Fibroblast of lung (primary cell): ENCODE data around the gene KATNAL2. TPM values are rescaled to one million over a fixed set of nuclear protein-coding genes. Genes with fewer than 3 reads are reported as not detected.

Experiments used
- DNase-seq, 2 donors: peaks; one replicate each; pipeline versions ENCODE4 v3.0.0 to v3.0.0-alpha.2; 2010; ENCODE audit warnings: low read depth in 2 of 2
- H2AFZ ChIP-seq: 2 replicates; pipeline ENCODE4 v1.5.1; 2012; ENCODE audit warnings: low read length, control low read depth, inconsistent platforms
- H3K27ac ChIP-seq: 2 replicates; pipeline ENCODE4 v1.5.1; 2011; ENCODE audit warnings: low read length, control low read depth; ENCODE audit not compliant: insufficient read depth
- H3K27me3 ChIP-seq: 2 replicates; pipeline ENCODE4 v1.5.1; 2011; ENCODE audit warnings: mild to moderate bottlenecking, low read length; ENCODE audit not compliant: control insufficient read depth, insufficient read depth
- H3K36me3 ChIP-seq: 2 replicates; pipeline ENCODE4 v1.5.1; 2011; ENCODE audit warnings: low read length; ENCODE audit not compliant: control insufficient read depth, insufficient read depth
- H3K4me1 ChIP-seq: 2 replicates; pipeline ENCODE4 v1.5.1; 2011; ENCODE audit warnings: low read length; ENCODE audit not compliant: control insufficient read depth, insufficient read depth; ENCODE audit errors: extremely low read depth
- H3K4me2 ChIP-seq: 2 replicates; pipeline ENCODE4 v1.5.1; 2011; ENCODE audit warnings: low read length, control low read depth; ENCODE audit not compliant: insufficient read depth; ENCODE audit errors: extremely low read depth
- H3K4me3 ChIP-seq, 4 experiments: fragments of 200-600 bp in 1 of 4; sonication (generic) in 1 of 4; replicated peaks in 1 of 4; 2 replicates each; pipeline ENCODE4 v1.5.1; 2011 to 2016; ENCODE audit warnings: low read length in 4 of 4, low read depth in 3 of 4, mild to moderate bottlenecking in 3 of 4, control low read depth in 2 of 4, inconsistent platforms in 1 of 4, mixed read lengths in 1 of 4; ENCODE audit not compliant: insufficient read depth in 1 of 4; ENCODE audit errors: control extremely low read depth in 1 of 4
- H3K79me2 ChIP-seq: 2 replicates; pipeline ENCODE4 v1.5.1; 2012; ENCODE audit warnings: mild to moderate bottlenecking, low read length, inconsistent platforms; ENCODE audit not compliant: control insufficient read depth, insufficient read depth
- H3K9ac ChIP-seq: 2 replicates; pipeline ENCODE4 v1.5.1; 2011; ENCODE audit warnings: mild to moderate bottlenecking, low read length, control low read depth; ENCODE audit not compliant: insufficient read depth
- H3K9me3 ChIP-seq: 2 replicates; pipeline ENCODE4 v1.5.1; 2012; ENCODE audit warnings: low read depth, low read length; ENCODE audit not compliant: control insufficient read depth, insufficient read depth
- H4K20me1 ChIP-seq: 2 replicates; pipeline ENCODE4 v1.5.1; 2011; ENCODE audit warnings: low read length; ENCODE audit not compliant: control insufficient read depth, insufficient read depth; ENCODE audit errors: extremely low read depth
- EZH2 ChIP-seq: IDR thresholded peaks from 2 replicates; pipeline ENCODE4 v1.5.1; 2012; ENCODE audit warnings: low read length, control low read depth, mild to moderate bottlenecking; ENCODE audit errors: missing control alignments
- polyA plus RNA-seq, 2 donors: library from polyadenylated mRNA; depleted of rRNA in 1 of 2; stranded (reverse) in 1 of 2; unstranded in 1 of 2; fragments of >200 nt; gene quantifications; 2 replicates each; pipeline ENCODE4 v1.2.1, GENCODE V29; 2011 to 2012; ENCODE audit warnings: missing spikeins in 1 of 2
- total RNA-seq: library from RNA; depleted of rRNA; stranded (reverse); fragments of >200 nt; gene quantifications from 2 replicates; pipeline ENCODE4 v1.2.1, GENCODE V29; 2014
- TF ChIP-seq, protein P1 (sequence below), 2 donors: IDR thresholded peaks in 1 of 2; conservative IDR thresholded peaks in 1 of 2; 1 replicate in 1 of 2; 2 replicates in 1 of 2; pipeline ENCODE4 v1.5.1; 2011 to 2012; ENCODE audit warnings: low read length in 2 of 2, control low read depth in 1 of 2, inconsistent platforms in 1 of 2, low read depth in 1 of 2, mild to moderate bottlenecking in 1 of 2

KATNAL2 gene
- total and polyA plus RNA-seq, 2 donors (not counting 1 experiment from before 2014, with no cell fraction given), result 1.8 to 3.8 TPM

DNA sequence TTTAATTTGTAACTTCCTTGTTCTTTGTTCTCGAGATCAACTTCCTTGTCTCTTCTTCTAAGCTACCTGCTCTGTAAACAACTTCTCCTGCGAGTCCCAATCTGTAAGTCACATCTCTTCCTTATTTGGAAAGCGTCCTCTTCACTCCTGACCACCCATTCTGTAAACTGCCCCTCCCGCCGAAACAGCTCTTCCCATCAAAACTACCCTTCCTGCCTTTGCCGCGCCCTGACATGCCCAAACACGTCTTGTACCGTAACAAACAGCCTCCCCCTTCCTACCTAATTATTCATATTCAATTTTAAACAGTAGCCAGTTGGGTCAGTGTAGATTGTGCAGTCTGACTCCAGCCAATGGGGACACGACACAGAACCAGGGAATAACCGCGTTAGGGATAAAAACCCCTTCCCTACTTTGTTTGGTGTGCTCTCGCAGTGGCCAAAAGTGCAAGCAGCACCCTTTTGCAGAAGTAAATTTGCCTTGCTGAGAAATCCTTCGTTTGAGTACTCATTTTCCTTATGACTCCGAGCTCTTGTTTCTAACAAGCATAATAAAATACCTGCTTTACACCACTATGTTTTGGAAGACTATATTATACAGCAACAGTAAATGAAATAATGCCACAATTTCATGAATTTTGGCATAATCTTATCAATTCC lies 39.9 kb upstream of the KATNAL2 start:
- Histone ChIP-seq H4K20me1 (no peaks in the 10 kb centered on the region), H3K4me2 (no peak overlapping the region), H3K79me2 (no peaks in the 10 kb centered on the region), H2AFZ (no peak overlapping the region), H3K4me3 (no peak overlapping the region), H3K27me3 (no peaks in the 10 kb centered on the region), H3K9me3 (no peaks in the 10 kb centered on the region), H3K4me1 (no peaks in the 10 kb centered on the region), H3K27ac (no peak overlapping the region), H3K36me3 (no peaks in the 10 kb centered on the region), H3K9ac (no peak overlapping the region)
- TF ChIP-seq, protein P1, sequence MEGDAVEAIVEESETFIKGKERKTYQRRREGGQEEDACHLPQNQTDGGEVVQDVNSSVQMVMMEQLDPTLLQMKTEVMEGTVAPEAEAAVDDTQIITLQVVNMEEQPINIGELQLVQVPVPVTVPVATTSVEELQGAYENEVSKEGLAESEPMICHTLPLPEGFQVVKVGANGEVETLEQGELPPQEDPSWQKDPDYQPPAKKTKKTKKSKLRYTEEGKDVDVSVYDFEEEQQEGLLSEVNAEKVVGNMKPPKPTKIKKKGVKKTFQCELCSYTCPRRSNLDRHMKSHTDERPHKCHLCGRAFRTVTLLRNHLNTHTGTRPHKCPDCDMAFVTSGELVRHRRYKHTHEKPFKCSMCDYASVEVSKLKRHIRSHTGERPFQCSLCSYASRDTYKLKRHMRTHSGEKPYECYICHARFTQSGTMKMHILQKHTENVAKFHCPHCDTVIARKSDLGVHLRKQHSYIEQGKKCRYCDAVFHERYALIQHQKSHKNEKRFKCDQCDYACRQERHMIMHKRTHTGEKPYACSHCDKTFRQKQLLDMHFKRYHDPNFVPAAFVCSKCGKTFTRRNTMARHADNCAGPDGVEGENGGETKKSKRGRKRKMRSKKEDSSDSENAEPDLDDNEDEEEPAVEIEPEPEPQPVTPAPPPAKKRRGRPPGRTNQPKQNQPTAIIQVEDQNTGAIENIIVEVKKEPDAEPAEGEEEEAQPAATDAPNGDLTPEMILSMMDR (conservative IDR thresholded peaks at IDR 0.05 in 1 of 2, IDR thresholded peaks at IDR 0.05 in 1 of 2; ENCODE audit: low read depth in 1 of 2, low read length in 2 of 2), result no peak
- no peak for TF ChIP-seq EZH2
- no peak for DNase-seq

DNA sequence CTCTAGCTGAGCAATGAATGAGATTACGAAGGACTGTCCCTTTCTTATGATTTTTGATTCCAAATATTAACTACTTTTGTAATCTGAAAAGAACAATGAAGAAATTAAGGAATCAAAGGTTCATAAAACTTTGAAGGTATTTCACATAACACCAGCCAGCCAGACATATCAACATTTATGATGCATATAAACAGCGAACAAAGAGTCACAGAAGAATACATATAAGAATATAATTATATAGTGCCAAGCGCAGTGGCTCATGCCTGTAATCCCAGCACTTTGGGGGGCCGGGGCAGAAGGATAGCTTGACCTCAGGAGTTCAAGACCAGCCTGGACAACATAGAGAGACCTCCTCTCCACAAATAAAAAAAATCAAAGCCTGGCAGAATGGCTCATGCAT lies 34.2 kb upstream of the KATNAL2 start:
- Histone ChIP-seq H2AFZ (no peak overlapping the region), H3K4me3 (no peak overlapping the region), H3K27me3 (no peaks in the 10 kb centered on the region), H3K4me2 (no peak overlapping the region), H3K9ac (no peak overlapping the region), H3K9me3 (no peaks in the 10 kb centered on the region), H3K79me2 (no peaks in the 10 kb centered on the region), H3K36me3 (no peaks in the 10 kb centered on the region), H3K4me1 (no peaks in the 10 kb centered on the region), H3K27ac (no peak overlapping the region), H4K20me1 (no peaks in the 10 kb centered on the region)
- TF ChIP-seq EZH2, result no peak
- TF ChIP-seq, protein P1 (conservative IDR thresholded peaks at IDR 0.05 in 1 of 2, IDR thresholded peaks at IDR 0.05 in 1 of 2; ENCODE audit: low read depth in 1 of 2, low read length in 2 of 2), result no peak
- no peak for DNase-seq

DNA sequence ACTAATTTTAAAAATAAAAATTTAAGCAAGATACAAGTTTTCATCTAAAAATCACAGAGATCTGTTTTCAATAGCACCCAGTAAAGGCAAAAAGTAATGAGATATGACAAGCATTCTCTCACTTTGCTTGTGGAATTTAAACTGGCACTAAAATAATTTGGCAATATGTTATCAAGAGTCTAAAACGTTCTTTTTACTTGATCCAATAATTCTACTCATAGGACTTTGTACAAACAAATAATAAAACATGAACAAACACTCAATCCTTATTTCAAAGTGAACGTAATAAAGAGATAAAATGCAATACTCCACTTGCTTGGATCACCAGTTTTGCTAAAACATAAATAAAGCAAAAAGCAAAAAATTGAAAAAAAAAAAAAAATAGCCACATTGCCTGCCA lies 30.5 kb upstream of the KATNAL2 start:
- no peak for DNase-seq
- H2AFZ ChIP-seq, result no peak overlapping the region
- H3K27ac ChIP-seq, result no peak overlapping the region
- peaks cover 3% of the 10 kb centered on the region for H3K9me3 ChIP-seq
- no peak overlapping the region for H3K4me3 ChIP-seq
- no peak overlapping the region for H3K4me2 ChIP-seq
- TF ChIP-seq, protein P1 (conservative IDR thresholded peaks at IDR 0.05 in 1 of 2, IDR thresholded peaks at IDR 0.05 in 1 of 2; ENCODE audit: low read depth in 1 of 2, low read length in 2 of 2), result no peak
- no peak for TF ChIP-seq EZH2
- H3K36me3 ChIP-seq, result no peaks in the 10 kb centered on the region
- no peaks in the 10 kb centered on the region for H3K27me3 ChIP-seq
- H3K9ac ChIP-seq, result no peak overlapping the region
- no peaks in the 10 kb centered on the region for H3K4me1 ChIP-seq
- peaks cover 2% of the 10 kb centered on the region for H3K79me2 ChIP-seq
- H4K20me1 ChIP-seq, result no peaks in the 10 kb centered on the region
